Endothelial cell of umbilical vein (primary cell): Measurements from ENCODE around the gene ARPC1A. TPM values are rescaled to one million over a fixed set of nuclear protein-coding genes. Genes with fewer than 3 reads are reported as not detected.

Experiments
- BruUV-seq: library from RNA; stranded (reverse); fragments of 400-500 nt; replicated peaks from 2 replicates; lab custom pipeline; 2021; lab: Mats Ljungman, UMichigan
- CTCF ChIA-PET: fragments of 300-600, 350-600 bp; sonication (Branson Sonifier 250); formaldehyde crosslinking; loops from one replicate; lab custom pipeline; 2021; ENCODE audit warnings: antibody characterized with exemption, inconsistent platforms; lab: Charles Lee
- POLR2A ChIA-PET: fragments of 300-600, 350-600 bp; sonication (Branson Sonifier 250); formaldehyde crosslinking; loops from one replicate; lab custom pipeline; 2021; ENCODE audit warnings: antibody characterized with exemption, inconsistent platforms; lab: Charles Lee
- DNase-seq: peaks from one replicate; pipeline ENCODE4 v3.0.0-alpha.2; 2011; ENCODE audit warnings: low read depth, low spot score
- FAIRE-seq: peaks from 2 replicates; lab custom pipeline; 2011; peaks lifted over from hg19 to GRCh38; lab: Jason Lieb, UNC
- H2AFZ ChIP-seq: 2 replicates; pipeline ENCODE4 v1.6.0; 2012; ENCODE audit warnings: low read depth, low read length, control low read depth, inconsistent platforms
- H3K27ac ChIP-seq: 2 replicates; pipeline ENCODE4 v1.5.1; 2011; ENCODE audit warnings: low read depth, mild to moderate bottlenecking, control low read depth, low read length, moderate library complexity; ENCODE audit not compliant: insufficient read depth
- H3K27me3 ChIP-seq, 2 experiments: 2 replicates each; pipeline versions ENCODE4 v1.6.0 to v1.6.1; 2011; ENCODE audit warnings: low read length in 2 of 2, mixed read lengths in 1 of 2; ENCODE audit not compliant: control insufficient read depth in 2 of 2, insufficient read depth in 2 of 2
- H3K36me3 ChIP-seq, 2 experiments: 2 replicates in 1 of 2; 3 replicates in 1 of 2; pipeline ENCODE4 v1.5.1; 2011; ENCODE audit warnings: low read length in 2 of 2, mild to moderate bottlenecking in 1 of 2, moderate library complexity in 1 of 2; ENCODE audit not compliant: control insufficient read depth in 2 of 2, insufficient read depth in 2 of 2; ENCODE audit errors: extremely low read depth in 1 of 2
- H3K4me1 ChIP-seq: 3 replicates; pipeline ENCODE4 v1.5.1; 2011; ENCODE audit warnings: mild to moderate bottlenecking, low read length; ENCODE audit not compliant: control insufficient read depth, insufficient read depth; ENCODE audit errors: extremely low read depth
- H3K4me2 ChIP-seq: 2 replicates; pipeline ENCODE4 v1.6.1; 2011; ENCODE audit warnings: low read length, control low read depth, mixed read lengths; ENCODE audit not compliant: insufficient read depth
- H3K4me3 ChIP-seq, 3 experiments: fragments of 200-600 bp in 1 of 3; sonication (generic), shearing (Covaris generic) in 1 of 3; replicated peaks in 1 of 3; 2 replicates each; pipeline ENCODE4 v1.5.1; 2011 to 2016; ENCODE audit warnings: control low read depth in 3 of 3, low read length in 3 of 3, mild to moderate bottlenecking in 2 of 3, inconsistent platforms in 1 of 3, low read depth in 1 of 3, moderate library complexity in 1 of 3; ENCODE audit not compliant: insufficient read depth in 1 of 3
- H3K79me2 ChIP-seq: 2 replicates; pipeline ENCODE4 v1.6.0; 2012; ENCODE audit warnings: low read length, inconsistent platforms; ENCODE audit not compliant: control insufficient read depth, insufficient read depth
- H3K9ac ChIP-seq: replicated peaks from 2 replicates; pipeline ENCODE3; 2011; ENCODE audit warnings: low read length, control low read depth; ENCODE audit not compliant: insufficient read depth; ENCODE audit errors: extremely low read depth
- H3K9me1 ChIP-seq: replicated peaks from 3 replicates; pipeline ENCODE4 v1.6.0; 2011; ENCODE audit warnings: mild to moderate bottlenecking, low read length; ENCODE audit not compliant: control insufficient read depth, insufficient read depth; ENCODE audit errors: extremely low read depth
- H3K9me3 ChIP-seq: replicated peaks from 2 replicates; pipeline ENCODE4 v1.5.1; 2012; ENCODE audit warnings: low read length, inconsistent platforms; ENCODE audit not compliant: control insufficient read depth, insufficient read depth
- H4K20me1 ChIP-seq: replicated peaks from 2 replicates; pipeline ENCODE3; 2011; ENCODE audit warnings: mild to moderate bottlenecking, low read length; ENCODE audit not compliant: control insufficient read depth, insufficient read depth; ENCODE audit errors: extremely low read depth
- EZH2 ChIP-seq: IDR thresholded peaks from 2 replicates; pipeline ENCODE4 v1.6.1; 2012; ENCODE audit warnings: borderline replicate concordance, low read depth, mild to moderate bottlenecking, moderate library complexity, low read length, inconsistent platforms; ENCODE audit not compliant: severe bottlenecking
- GATA2 ChIP-seq: IDR thresholded peaks from 2 replicates; pipeline ENCODE4 v1.7.0; 2011; ENCODE audit warnings: low read depth, mild to moderate bottlenecking, moderate library complexity, mixed read lengths, low read length; ENCODE audit not compliant: insufficient read length, insufficient read depth
- JUN ChIP-seq: IDR thresholded peaks from 2 replicates; pipeline ENCODE4 v1.6.1; 2011; ENCODE audit warnings: borderline replicate concordance, low read depth; ENCODE audit not compliant: insufficient read length, insufficient read depth
- MYC ChIP-seq: IDR thresholded peaks from one replicate; pipeline ENCODE4 v1.6.1; 2011; ENCODE audit warnings: mild to moderate bottlenecking, low read depth, low read length
- POLR2A ChIP-seq: IDR thresholded peaks from 2 replicates; pipeline ENCODE4 v1.6.1; 2012; ENCODE audit warnings: low read depth, mild to moderate bottlenecking, control low read depth, low read length
- POLR2AphosphoS5 ChIP-seq: IDR thresholded peaks from 2 replicates; pipeline ENCODE4 v1.6.1; 2012; ENCODE audit warnings: low read depth, mild to moderate bottlenecking, control low read depth, low read length, moderate library complexity; ENCODE audit not compliant: insufficient read depth
- dilution Hi-C: fragments of 300-500 bp; cut with MboI; formaldehyde crosslinking; loops from one replicate; pipeline ENCODE4 v1.15.0; 2019; ENCODE audit warnings: low sequenced_read_pairs; ENCODE audit not compliant: extremely low pct_ligation_motif_present
- intact Hi-C: fragments of 100-400 bp; cut with micrococcal nuclease; formaldehyde crosslinking; loops from one replicate; pipeline ENCODE4 v1.10.0; 2022
- polyA plus RNA-seq, 4 experiments: library from polyadenylated mRNA; depleted of rRNA in 3 of 4; stranded (reverse) in 3 of 4; unstranded in 1 of 4; fragments of >200 nt; gene quantifications; 2 replicates each; pipeline versions ENCODE4 v1.2.1 to v1.2.3, GENCODE V29; 2011 to 2012; ENCODE audit warnings: missing spikeins in 1 of 4
- total RNA-seq: library from RNA; stranded (reverse); gene quantifications from 2 replicates; pipeline ENCODE4 v1.2.3, GENCODE V29; 2021
- TF ChIP-seq, protein P1 (sequence below), 2 donors: IDR thresholded peaks; 1 replicate in 1 of 2; 2 replicates in 1 of 2; pipeline ENCODE4 v1.5.1; 2011; ENCODE audit warnings: low read length in 2 of 2, mild to moderate bottlenecking in 2 of 2, moderate library complexity in 2 of 2, control low read depth in 1 of 2, inconsistent platforms in 1 of 2, low read depth in 1 of 2; ENCODE audit not compliant: insufficient read depth in 1 of 2; ENCODE audit errors: extremely low read depth in 1 of 2
- TF ChIP-seq, protein P2 (sequence below): IDR thresholded peaks from 2 replicates; pipeline ENCODE4 v1.6.1; 2011; ENCODE audit not compliant: insufficient read depth, insufficient read length

The ARPC1A gene
- total and polyA plus RNA-seq, 2 donors (not counting 3 experiments of a cell fraction or from before 2014, with no cell fraction given), result 200 to 243 TPM

DNA sequence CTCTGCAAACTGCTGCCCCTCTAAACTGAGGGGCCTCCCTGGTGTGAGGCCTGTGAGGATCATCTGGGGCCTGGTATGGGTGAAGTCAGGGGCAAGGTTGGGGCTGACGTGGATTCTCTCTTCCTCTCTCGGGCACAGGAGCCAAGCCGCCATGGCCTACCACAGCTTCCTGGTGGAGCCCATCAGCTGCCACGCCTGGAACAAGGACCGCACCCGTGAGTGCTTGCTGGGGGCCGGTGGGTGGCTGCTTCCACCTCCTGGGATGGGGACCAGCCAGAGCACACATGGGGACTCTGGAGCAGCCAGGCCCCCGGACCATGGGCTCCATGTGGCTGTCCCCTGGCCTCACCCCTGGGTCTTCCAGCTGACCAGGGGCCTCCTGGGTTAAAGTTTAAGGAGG, 59.9 kb downstream of the ARPC1A start:
- Histone ChIP-seq H3K27me3 (no peaks in the 10 kb centered on the region), H3K36me3 (peaks cover 16 to 35% of the 10 kb centered on the region in 2 experiments), H4K20me1 (no peaks in the 10 kb centered on the region), H3K9me1 (no peaks in the 10 kb centered on the region), H3K9me3 (no peaks in the 10 kb centered on the region), H2AFZ (no peak overlapping the region), H3K27ac (no peak overlapping the region), H3K9ac (no peak overlapping the region), H3K4me1 (peaks cover 5% of the 10 kb centered on the region), H3K79me2 (peaks cover 46% of the 10 kb centered on the region), H3K4me3 (no peak overlapping the region), H3K4me2 (no peak overlapping the region)
- DNase-seq, result no peak
- ChIA-PET CTCF (interaction anchor here (1.0 kb wide), 1 partner anchor 17 kb away, joined by 3 read pairs; no protein-coding TSS in a partner anchor), POLR2A (no interaction called here)
- no peak for FAIRE-seq
- no peak for TF ChIP-seq GATA2
- TF ChIP-seq EZH2, result no peak
- TF ChIP-seq, protein P1, sequence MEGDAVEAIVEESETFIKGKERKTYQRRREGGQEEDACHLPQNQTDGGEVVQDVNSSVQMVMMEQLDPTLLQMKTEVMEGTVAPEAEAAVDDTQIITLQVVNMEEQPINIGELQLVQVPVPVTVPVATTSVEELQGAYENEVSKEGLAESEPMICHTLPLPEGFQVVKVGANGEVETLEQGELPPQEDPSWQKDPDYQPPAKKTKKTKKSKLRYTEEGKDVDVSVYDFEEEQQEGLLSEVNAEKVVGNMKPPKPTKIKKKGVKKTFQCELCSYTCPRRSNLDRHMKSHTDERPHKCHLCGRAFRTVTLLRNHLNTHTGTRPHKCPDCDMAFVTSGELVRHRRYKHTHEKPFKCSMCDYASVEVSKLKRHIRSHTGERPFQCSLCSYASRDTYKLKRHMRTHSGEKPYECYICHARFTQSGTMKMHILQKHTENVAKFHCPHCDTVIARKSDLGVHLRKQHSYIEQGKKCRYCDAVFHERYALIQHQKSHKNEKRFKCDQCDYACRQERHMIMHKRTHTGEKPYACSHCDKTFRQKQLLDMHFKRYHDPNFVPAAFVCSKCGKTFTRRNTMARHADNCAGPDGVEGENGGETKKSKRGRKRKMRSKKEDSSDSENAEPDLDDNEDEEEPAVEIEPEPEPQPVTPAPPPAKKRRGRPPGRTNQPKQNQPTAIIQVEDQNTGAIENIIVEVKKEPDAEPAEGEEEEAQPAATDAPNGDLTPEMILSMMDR (IDR thresholded peaks at IDR 0.05; ENCODE audit: extremely low read depth in 1 of 2, insufficient read depth in 1 of 2, low read depth in 1 of 2, low read length in 2 of 2), result no peak
- no peak for TF ChIP-seq POLR2A
- TF ChIP-seq, protein P2, sequence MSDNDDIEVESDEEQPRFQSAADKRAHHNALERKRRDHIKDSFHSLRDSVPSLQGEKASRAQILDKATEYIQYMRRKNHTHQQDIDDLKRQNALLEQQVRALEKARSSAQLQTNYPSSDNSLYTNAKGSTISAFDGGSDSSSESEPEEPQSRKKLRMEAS, result no peak
- no peak for TF ChIP-seq JUN
- no peak for TF ChIP-seq POLR2AphosphoS5
- TF ChIP-seq MYC, result no peak
- intact Hi-C loops (no loop called here), dilution Hi-C loops (no loop called here)
- no TSS peak for BruUV-seq
